ENCODE results near the gene ERCC3. TPM values are rescaled to one million over a fixed set of nuclear protein-coding genes. Genes with fewer than 3 reads are reported as not detected.

The ERCC3 gene
- total and polyA plus RNA-seq, 2 of the 13 experiments (the other 11 are each of a cell fraction or from before 2014, with no cell fraction given): 49.7 to 64.6 TPM

DNA sequence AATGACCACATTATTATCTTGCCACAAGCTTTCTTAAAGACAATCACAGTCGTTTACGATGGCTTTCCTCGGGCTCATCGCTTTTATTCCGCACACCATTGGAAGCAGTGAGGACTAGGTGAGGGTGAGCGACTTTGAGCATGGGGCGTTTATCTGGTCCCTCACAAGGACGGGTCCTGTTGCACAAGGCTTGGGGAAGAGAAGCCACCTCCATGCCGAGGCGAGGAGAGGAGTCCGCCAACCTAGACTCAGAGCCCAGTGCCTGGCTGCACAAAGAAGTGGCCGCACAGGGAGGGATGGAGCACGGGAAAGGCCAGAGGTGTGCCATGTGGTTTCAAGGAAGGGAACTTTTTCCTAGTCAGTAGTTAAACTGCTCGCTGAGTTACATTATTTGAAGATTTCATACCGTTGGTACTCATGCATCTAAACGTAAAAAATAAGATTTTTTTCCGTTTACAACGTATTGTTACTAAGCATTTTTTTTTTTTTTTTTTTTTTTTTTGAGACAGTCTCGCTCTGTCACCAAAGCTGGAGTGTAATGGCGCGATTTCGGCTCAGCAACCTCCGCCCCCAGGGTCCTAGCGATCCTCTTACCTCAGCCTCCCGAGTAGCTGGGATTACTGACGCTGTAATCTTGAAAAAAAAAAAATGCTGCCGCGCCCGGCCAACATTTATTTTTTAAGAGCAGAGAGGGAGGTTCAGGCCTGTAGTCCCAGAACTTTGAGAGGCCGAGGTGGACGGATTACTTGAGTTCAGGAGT, 73.0 kb downstream of the ERCC3 start (continued):
- TF ChIP-seq, protein P1, sequence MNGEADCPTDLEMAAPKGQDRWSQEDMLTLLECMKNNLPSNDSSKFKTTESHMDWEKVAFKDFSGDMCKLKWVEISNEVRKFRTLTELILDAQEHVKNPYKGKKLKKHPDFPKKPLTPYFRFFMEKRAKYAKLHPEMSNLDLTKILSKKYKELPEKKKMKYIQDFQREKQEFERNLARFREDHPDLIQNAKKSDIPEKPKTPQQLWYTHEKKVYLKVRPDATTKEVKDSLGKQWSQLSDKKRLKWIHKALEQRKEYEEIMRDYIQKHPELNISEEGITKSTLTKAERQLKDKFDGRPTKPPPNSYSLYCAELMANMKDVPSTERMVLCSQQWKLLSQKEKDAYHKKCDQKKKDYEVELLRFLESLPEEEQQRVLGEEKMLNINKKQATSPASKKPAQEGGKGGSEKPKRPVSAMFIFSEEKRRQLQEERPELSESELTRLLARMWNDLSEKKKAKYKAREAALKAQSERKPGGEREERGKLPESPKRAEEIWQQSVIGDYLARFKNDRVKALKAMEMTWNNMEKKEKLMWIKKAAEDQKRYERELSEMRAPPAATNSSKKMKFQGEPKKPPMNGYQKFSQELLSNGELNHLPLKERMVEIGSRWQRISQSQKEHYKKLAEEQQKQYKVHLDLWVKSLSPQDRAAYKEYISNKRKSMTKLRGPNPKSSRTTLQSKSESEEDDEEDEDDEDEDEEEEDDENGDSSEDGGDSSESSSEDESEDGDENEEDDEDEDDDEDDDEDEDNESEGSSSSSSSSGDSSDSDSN (CRISPR knock-in tag; IDR thresholded peaks at IDR 0.05): 0 out of 2 replicates have a peak, but pooled peaks have one; percentile 36
- TF ChIP-seq PCBP2 (optimal IDR thresholded peaks at IDR 0.05; ENCODE audit: low read depth, low read length, poor library complexity, severe bottlenecking) (no peak), IRX3 (CRISPR knock-in tag; IDR thresholded peaks at IDR 0.05; ENCODE audit: borderline replicate concordance, low read depth) (no peak)
- TF ChIP-seq, protein P2, sequence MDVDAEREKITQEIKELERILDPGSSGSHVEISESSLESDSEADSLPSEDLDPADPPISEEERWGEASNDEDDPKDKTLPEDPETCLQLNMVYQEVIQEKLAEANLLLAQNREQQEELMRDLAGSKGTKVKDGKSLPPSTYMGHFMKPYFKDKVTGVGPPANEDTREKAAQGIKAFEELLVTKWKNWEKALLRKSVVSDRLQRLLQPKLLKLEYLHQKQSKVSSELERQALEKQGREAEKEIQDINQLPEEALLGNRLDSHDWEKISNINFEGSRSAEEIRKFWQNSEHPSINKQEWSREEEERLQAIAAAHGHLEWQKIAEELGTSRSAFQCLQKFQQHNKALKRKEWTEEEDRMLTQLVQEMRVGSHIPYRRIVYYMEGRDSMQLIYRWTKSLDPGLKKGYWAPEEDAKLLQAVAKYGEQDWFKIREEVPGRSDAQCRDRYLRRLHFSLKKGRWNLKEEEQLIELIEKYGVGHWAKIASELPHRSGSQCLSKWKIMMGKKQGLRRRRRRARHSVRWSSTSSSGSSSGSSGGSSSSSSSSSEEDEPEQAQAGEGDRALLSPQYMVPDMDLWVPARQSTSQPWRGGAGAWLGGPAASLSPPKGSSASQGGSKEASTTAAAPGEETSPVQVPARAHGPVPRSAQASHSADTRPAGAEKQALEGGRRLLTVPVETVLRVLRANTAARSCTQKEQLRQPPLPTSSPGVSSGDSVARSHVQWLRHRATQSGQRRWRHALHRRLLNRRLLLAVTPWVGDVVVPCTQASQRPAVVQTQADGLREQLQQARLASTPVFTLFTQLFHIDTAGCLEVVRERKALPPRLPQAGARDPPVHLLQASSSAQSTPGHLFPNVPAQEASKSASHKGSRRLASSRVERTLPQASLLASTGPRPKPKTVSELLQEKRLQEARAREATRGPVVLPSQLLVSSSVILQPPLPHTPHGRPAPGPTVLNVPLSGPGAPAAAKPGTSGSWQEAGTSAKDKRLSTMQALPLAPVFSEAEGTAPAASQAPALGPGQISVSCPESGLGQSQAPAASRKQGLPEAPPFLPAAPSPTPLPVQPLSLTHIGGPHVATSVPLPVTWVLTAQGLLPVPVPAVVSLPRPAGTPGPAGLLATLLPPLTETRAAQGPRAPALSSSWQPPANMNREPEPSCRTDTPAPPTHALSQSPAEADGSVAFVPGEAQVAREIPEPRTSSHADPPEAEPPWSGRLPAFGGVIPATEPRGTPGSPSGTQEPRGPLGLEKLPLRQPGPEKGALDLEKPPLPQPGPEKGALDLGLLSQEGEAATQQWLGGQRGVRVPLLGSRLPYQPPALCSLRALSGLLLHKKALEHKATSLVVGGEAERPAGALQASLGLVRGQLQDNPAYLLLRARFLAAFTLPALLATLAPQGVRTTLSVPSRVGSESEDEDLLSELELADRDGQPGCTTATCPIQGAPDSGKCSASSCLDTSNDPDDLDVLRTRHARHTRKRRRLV (CRISPR knock-in tag; IDR thresholded peaks at IDR 0.05): no peak
